Esophagus muscularis mucosa (tissue), 4 donors: ENCODE measurements around the gene PRSS50. TPM values are rescaled to one million over a fixed set of nuclear protein-coding genes. Genes with fewer than 3 reads are reported as not detected.
A peak's percentile ranks its signal among the peaks of the same experiment; 100 is the strongest.

ENCODE experiments used
- DNase-seq: peaks from one replicate; pipeline ENCODE4 v3.0.0-alpha.2; 2017; ENCODE audit errors: extremely low spot score
- H3K27ac ChIP-seq, 4 donors: fragments of 200-600 bp; sonication (generic); replicated peaks in 1 of 4; 1 replicate in 3 of 4; 2 replicates in 1 of 4; pipeline ENCODE4 v1.5.1; 2016 to 2019; ENCODE audit warnings: mild to moderate bottlenecking in 1 of 4
- H3K27me3 ChIP-seq, 4 donors: fragments of 200-600 bp; sonication (generic); one replicate each; pipeline versions ENCODE4 v1.5.1 to v1.6.0; 2016 to 2019
- H3K36me3 ChIP-seq, 4 donors: fragments of 200-600 bp; sonication (generic); one replicate each; pipeline ENCODE4 v1.5.1; 2016 to 2019
- H3K4me1 ChIP-seq, 4 donors: fragments of 200-600 bp; sonication (generic); one replicate each; pipeline ENCODE4 v1.5.1; 2016 to 2019
- H3K4me3 ChIP-seq, 4 donors: fragments of 200-600 bp; sonication (generic); 1 replicate in 2 of 4; 2 replicates in 2 of 4; pipeline ENCODE4 v1.5.1; 2016 to 2019; ENCODE audit warnings: mild to moderate bottlenecking in 4 of 4, moderate library complexity in 1 of 4
- H3K9me3 ChIP-seq, 4 donors: fragments of 200-600 bp; sonication (generic); 1 replicate in 3 of 4; 2 replicates in 1 of 4; pipeline ENCODE4 v1.5.1; 2016 to 2019
- EP300 ChIP-seq: sonication (generic); formaldehyde crosslinking; IDR thresholded peaks from one replicate; pipeline ENCODE4 v1.6.1; 2017; ENCODE audit warnings: antibody characterized with exemption
- POLR2A ChIP-seq: fragments of 450-650 bp; IDR thresholded peaks from one replicate; pipeline ENCODE4 v1.6.1; 2017; ENCODE audit warnings: antibody characterized with exemption, moderate library complexity, mild to moderate bottlenecking, low read depth
- POLR2AphosphoS5 ChIP-seq, 2 donors: sonication (generic); formaldehyde crosslinking; IDR thresholded peaks; one replicate each; pipeline ENCODE4 v1.6.1; 2017; ENCODE audit warnings: antibody characterized with exemption in 2 of 2
- WGBS: methylation state at CpG from one replicate; pipeline ENCODE4 v1.1.5; 2018; 5-methylcytosine and 5-hydroxymethylcytosine counted together
- intact Hi-C: fragments of 100-400 bp; cut with DNase I; formaldehyde crosslinking; loops from one replicate; pipeline ENCODE4 v1.15.1; 2023
- total RNA-seq, 4 donors: library from RNA; depleted of rRNA; stranded (reverse); fragments of >200 nt; gene quantifications; one replicate each; pipeline versions ENCODE4 v1.1.0 to v1.2.1, GENCODE V29; 2016
- TF ChIP-seq, protein P1 (sequence below), 3 experiments: fragments of 200-600 bp in 2 of 3; fragments of 450-650 bp in 1 of 3; sonication (generic) in 2 of 3; IDR thresholded peaks; one replicate each; pipeline ENCODE4 v1.5.1; 2017 to 2019; ENCODE audit warnings: antibody characterized with exemption in 3 of 3, mild to moderate bottlenecking in 2 of 3, moderate library complexity in 1 of 3

Gene PRSS50
- total RNA-seq, 4 donors from 2014 or later = 0.32 to 0.46 (median 0.42) TPM; not detected in 1

DNA sequence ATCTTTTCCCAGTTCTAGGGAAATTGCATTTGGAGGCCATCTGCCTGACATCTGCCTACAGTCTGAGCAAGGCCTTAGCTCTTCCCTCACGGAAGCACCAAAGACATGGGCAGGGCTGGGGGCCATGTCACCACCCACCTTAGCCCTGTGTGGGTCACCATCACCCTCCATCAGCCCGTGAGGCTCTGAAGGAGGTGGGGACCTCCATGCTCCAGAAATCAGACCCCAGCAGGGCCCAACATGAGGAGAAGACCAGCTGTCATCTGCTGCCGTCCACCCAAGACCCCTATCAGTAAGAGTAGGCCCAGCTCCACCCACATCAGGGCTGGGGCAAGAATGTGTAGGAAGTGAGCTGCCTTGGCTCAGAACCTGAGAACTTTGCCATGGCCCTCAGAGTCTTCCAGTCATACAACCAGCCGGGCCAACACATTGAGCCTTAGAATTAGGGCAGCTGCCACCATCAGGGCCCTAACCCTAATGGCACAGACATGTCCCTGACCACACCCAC, 14.6 kb downstream of the PRSS50 start:
- intact Hi-C loops = no loop called here
- Histone ChIP-seq H3K27me3 (peaks cover 0 to 7% (median 0%) of the 10 kb centered on the region in 4 donors), H3K4me3 (no peak overlapping the region), H3K27ac (no peak overlapping the region), H3K4me1 (peaks cover 28 to 38% (median 32%) of the 10 kb centered on the region in 4 donors), H3K36me3 (no peaks in the 10 kb centered on the region), H3K9me3 (no peaks in the 10 kb centered on the region)
- DNase-seq = no peak
- TF ChIP-seq, protein P1, sequence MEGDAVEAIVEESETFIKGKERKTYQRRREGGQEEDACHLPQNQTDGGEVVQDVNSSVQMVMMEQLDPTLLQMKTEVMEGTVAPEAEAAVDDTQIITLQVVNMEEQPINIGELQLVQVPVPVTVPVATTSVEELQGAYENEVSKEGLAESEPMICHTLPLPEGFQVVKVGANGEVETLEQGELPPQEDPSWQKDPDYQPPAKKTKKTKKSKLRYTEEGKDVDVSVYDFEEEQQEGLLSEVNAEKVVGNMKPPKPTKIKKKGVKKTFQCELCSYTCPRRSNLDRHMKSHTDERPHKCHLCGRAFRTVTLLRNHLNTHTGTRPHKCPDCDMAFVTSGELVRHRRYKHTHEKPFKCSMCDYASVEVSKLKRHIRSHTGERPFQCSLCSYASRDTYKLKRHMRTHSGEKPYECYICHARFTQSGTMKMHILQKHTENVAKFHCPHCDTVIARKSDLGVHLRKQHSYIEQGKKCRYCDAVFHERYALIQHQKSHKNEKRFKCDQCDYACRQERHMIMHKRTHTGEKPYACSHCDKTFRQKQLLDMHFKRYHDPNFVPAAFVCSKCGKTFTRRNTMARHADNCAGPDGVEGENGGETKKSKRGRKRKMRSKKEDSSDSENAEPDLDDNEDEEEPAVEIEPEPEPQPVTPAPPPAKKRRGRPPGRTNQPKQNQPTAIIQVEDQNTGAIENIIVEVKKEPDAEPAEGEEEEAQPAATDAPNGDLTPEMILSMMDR (IDR thresholded peaks at IDR 0.05) = no peak
- TF ChIP-seq EP300 (no peak), POLR2A (no peak), POLR2AphosphoS5 (IDR thresholded peaks at IDR 0.05) (no peak)
- WGBS = 94% methylated on average over 2 of the region's 4 CpGs

DNA sequence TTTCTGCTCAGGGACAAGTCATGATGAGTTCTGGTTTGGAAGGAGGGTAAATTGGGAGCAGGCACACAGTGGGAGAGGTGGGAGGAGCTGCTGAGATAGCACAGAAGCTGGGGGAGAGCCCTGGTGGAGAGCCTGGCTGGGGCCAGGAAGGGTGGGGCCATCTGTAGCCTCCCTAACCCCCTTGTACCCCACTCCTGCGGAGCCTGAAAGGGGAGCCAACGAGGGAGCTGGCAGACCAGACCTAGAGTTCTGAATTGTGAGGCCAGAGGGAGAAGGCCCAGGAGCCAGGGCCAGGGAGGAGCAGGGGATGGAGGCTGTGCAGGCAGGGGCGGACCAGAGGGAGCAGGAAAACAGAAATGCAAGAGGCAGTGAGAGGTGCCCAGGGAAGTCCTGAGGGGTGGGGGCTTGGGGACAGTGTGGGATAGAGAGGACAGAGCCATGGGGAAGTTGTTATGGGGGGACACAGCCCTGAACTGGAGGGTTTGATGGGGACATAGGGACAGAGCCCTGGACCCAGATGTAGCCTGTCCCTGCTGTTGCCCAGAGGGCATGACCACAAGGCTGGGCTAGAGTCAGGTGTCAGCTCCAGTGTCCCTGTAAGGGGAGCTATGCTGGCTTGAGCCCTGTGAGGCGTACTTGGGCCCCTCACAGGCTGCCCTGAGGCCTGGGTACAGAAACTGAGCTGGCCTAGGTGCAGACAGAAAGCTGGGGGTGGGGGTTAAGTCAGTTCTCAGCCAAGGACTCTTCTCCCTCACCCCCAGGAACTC, 15.2 kb downstream of the PRSS50 start:
- peaks cover 29 to 40% (median 34%) of the 10 kb centered on the region in 4 donors for H3K4me1 ChIP-seq
- intact Hi-C loops = no loop called here
- no peak for DNase-seq
- H3K27ac ChIP-seq = no peak overlapping the region
- no peak for TF ChIP-seq POLR2A
- no peaks in the 10 kb centered on the region for H3K36me3 ChIP-seq
- H3K4me3 ChIP-seq = no peak overlapping the region
- 76% methylated on average over 3 of the region's 4 CpGs for WGBS
- H3K9me3 ChIP-seq = no peaks in the 10 kb centered on the region
- peaks cover 0 to 7% (median 0%) of the 10 kb centered on the region in 4 donors for H3K27me3 ChIP-seq

DNA sequence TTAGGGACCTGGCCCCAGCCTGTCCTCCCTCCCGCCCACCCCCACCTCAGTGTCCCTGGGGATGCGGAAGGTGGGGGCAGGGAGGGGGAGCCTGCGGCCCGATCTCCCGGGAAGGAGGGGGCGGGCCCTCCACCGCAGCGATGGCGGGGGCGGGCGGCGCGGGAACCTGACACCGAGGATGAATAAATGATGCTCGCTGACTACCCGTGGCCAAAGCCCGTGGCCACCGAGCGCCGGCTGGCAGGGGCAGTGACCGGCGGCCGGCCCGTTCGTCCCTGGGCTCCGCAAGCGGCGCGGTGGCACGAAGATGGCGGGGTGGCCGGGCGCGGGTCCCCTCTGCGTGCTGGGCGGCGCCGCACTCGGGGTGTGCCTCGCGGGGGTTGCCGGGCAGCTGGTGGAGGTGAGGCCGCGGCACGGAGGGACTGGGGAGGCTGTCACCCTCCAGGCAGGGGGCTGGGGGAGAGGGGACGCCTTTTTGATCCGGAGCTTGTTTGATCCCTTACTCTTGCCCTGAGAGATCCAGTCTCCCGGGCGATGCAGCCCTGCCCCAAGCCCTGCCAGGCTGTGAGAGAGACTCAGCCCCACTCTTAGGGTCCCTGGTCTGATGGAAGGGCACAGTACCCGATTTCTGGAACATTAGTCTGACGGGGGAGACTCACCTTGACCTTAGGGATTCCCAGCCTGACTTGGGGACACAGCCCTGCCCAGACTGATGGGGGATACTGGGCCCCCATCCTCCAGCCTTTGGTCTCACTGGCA, 16.3 kb downstream of the PRSS50 start, which contains the start of gene TMIE:
TMIE (plus strand) TSS at position 212 of the 759 bp plus-strand sequence; CDS start at position 308, 96 bp downstream.
- 0% methylated on average over 5 of the region's 51 CpGs for WGBS
- Histone ChIP-seq H3K27me3 (peaks cover 0 to 7% (median 0%) of the 10 kb centered on the region in 4 donors), H3K9me3 (no peaks in the 10 kb centered on the region), H3K4me1 (peaks cover 40 to 50% (median 45%) of the 10 kb centered on the region in 4 donors), H3K36me3 (no peaks in the 10 kb centered on the region), H3K4me3 (peak within 1 kb of the TSS; percentile 53 to 57 (median 56)), H3K27ac (peak within 1 kb of the TSS in 3 of 4 donors; percentile 23 to 58 (median 46))
- DNase-seq = no peak
- intact Hi-C loops = no loop called here
- no peak for TF ChIP-seq POLR2A
- no peak for TF ChIP-seq EP300
- TF ChIP-seq, protein P1 (IDR thresholded peaks at IDR 0.05) = no peak
- TF ChIP-seq POLR2AphosphoS5 (IDR thresholded peaks at IDR 0.05) = no peak

DNA sequence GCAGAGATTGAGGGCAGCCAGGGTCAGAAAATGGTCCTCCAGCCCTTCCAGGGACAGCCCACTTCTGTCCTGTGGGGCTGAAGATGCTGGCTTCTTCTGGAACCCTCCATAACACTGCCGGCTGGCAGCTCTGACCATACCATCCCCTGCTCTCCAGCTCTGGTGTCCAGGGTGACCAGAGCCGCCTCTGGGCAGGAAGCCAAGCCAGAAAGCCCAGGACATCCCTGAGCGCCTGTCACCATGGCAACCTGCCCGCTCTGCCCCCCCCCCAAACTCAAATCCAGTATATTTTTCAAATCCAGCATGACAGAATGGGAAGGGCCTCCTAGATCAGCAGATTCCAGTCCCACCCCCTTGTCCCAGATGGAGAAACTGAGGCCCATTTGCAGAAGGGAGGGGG, 16.9 kb downstream of the PRSS50 start:
- no peaks in the 10 kb centered on the region for H3K36me3 ChIP-seq
- 29% methylated on average over 4 of the region's 4 CpGs for WGBS
- TF ChIP-seq EP300 (no peak), POLR2AphosphoS5 (IDR thresholded peaks at IDR 0.05) (no peak), POLR2A (no peak)
- TF ChIP-seq, protein P1 (IDR thresholded peaks at IDR 0.05) = no peak
- intact Hi-C loops = no loop called here
- DNase-seq = no peak
- peaks cover 46 to 56% (median 51%) of the 10 kb centered on the region in 4 donors for H3K4me1 ChIP-seq
- peaks cover 0 to 7% (median 0%) of the 10 kb centered on the region in 4 donors for H3K27me3 ChIP-seq
- peak overlapping the region in 1 of 4 donors; percentile 46 for H3K27ac ChIP-seq
- H3K9me3 ChIP-seq = no peaks in the 10 kb centered on the region
- peak overlapping the region; percentile 53 to 57 (median 56) for H3K4me3 ChIP-seq
